ENCODE measurements around the gene RALGPS2. TPM values are rescaled to one million over a fixed set of nuclear protein-coding genes. Genes with fewer than 3 reads are reported as not detected.

RALGPS2 gene
- total RNA-seq, 1 donor from 2014 or later: 33.9 TPM

DNA sequence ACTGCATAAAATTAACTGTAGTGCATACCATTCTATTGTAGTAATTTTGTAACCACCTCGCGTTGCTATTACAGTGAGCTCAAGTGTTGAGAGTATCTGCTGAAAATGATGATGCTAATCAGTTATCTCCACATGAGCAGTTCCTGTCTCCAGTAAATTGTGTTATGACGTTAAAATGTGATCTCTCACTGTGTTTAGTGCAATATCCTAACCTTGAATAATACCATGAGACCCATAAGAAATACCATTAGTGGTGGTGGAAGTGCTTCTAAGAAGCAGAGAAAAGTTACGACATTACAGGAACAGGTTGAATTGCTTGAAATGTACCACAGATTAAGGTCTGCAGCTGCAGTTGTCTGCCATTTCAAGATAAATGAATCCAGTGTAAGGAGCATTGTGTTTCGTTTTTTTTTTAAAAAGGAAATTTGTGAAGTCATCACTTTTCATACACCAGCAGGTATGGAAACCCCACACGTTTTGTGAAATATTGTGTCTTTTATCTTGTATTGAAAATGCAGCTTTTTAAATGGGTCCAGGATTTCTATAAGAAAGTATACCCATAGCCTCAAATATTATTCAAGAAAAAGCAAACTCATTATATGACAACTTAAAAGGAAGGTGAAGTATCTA lies 73.3 kb downstream of the RALGPS2 start:
- Mint-ChIP-seq H3K9me3 (peaks cover 4% of the 10 kb centered on the region), H3K36me3 (ENCODE audit: low read depth) (peaks cover 21% of the 10 kb centered on the region), H3K4me1 (no peaks in the 10 kb centered on the region), H3K27ac (ENCODE audit: unreplicated experiment) (no peak overlapping the region), H3K4me3 (no peak overlapping the region), H3K27me3 (ENCODE audit: low read depth) (no peaks in the 10 kb centered on the region)
- no peak for DNase-seq (ENCODE audit: low read depth, low spot score)
- TF ChIP-seq, protein P1, sequence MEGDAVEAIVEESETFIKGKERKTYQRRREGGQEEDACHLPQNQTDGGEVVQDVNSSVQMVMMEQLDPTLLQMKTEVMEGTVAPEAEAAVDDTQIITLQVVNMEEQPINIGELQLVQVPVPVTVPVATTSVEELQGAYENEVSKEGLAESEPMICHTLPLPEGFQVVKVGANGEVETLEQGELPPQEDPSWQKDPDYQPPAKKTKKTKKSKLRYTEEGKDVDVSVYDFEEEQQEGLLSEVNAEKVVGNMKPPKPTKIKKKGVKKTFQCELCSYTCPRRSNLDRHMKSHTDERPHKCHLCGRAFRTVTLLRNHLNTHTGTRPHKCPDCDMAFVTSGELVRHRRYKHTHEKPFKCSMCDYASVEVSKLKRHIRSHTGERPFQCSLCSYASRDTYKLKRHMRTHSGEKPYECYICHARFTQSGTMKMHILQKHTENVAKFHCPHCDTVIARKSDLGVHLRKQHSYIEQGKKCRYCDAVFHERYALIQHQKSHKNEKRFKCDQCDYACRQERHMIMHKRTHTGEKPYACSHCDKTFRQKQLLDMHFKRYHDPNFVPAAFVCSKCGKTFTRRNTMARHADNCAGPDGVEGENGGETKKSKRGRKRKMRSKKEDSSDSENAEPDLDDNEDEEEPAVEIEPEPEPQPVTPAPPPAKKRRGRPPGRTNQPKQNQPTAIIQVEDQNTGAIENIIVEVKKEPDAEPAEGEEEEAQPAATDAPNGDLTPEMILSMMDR (conservative IDR thresholded peaks at IDR 0.05): no peak

DNA sequence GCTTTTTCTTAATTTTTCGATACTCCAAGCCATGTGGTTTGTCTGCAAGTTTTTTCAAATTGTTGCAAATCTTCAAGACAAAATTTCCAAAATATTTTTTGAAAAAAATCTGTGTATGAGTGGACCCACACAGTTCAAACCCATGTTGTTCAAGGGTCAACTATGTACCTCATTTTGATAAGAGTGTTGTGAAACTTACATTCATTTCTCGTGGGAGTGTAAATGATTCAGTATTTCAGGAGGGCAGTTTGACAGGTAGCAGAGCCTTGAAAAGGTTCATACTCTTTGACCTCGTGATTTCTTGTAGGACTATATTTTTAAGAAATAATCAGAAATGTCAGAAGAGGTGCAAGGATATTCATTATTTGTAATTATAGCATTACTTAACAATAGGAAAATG lies 77.8 kb downstream of the RALGPS2 start:
- DNase-seq (ENCODE audit: low read depth, low spot score): no peak
- no peaks in the 10 kb centered on the region for H3K4me1 Mint-ChIP-seq
- no peaks in the 10 kb centered on the region for H3K27me3 Mint-ChIP-seq (ENCODE audit: low read depth)
- TF ChIP-seq, protein P1 (conservative IDR thresholded peaks at IDR 0.05): no peak
- peaks cover 18% of the 10 kb centered on the region for H3K36me3 Mint-ChIP-seq (ENCODE audit: low read depth)
- H3K27ac Mint-ChIP-seq (ENCODE audit: unreplicated experiment): no peak overlapping the region
- H3K9me3 Mint-ChIP-seq: peaks cover 4% of the 10 kb centered on the region
- H3K4me3 Mint-ChIP-seq: no peak overlapping the region

DNA sequence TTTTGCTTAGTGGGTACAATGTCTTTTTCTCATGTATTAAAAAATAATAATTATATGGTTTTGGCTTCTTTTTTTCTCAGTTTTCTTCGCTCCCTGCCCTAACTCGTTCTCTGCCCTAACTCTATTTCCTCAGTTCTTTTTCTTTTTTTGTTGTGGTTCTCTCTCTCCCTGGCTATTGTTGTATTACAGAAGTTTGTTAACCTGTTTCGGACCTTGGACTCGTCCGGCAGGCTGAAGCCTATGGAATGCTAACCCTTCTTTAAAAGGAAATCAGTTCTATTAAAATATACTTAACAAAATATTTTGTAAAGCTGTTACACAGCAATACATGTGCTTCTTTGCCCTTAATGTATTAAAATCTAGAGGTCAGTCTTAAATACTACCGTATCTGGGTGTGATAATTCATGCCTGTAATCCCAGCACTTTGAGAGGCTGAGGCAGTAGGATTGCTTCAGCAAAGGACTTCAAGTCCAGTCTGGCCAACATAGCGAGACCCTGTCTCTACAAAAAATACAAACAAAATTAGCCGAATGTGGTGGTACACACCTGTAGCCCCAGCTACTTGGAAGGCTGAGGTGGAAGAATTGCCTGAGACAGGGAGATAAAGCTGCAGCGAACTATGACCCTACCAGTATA lies 81.7 kb downstream of the RALGPS2 start:
- no peak overlapping the region for H3K4me3 Mint-ChIP-seq
- TF ChIP-seq, protein P1 (conservative IDR thresholded peaks at IDR 0.05): no peak
- no peak for DNase-seq (ENCODE audit: low read depth, low spot score)
- no peaks in the 10 kb centered on the region for H3K9me3 Mint-ChIP-seq
- H3K4me1 Mint-ChIP-seq: peaks cover 4% of the 10 kb centered on the region
- H3K36me3 Mint-ChIP-seq (ENCODE audit: low read depth): no peaks in the 10 kb centered on the region
- no peaks in the 10 kb centered on the region for H3K27me3 Mint-ChIP-seq (ENCODE audit: low read depth)
- H3K27ac Mint-ChIP-seq (ENCODE audit: unreplicated experiment): no peak overlapping the region

DNA sequence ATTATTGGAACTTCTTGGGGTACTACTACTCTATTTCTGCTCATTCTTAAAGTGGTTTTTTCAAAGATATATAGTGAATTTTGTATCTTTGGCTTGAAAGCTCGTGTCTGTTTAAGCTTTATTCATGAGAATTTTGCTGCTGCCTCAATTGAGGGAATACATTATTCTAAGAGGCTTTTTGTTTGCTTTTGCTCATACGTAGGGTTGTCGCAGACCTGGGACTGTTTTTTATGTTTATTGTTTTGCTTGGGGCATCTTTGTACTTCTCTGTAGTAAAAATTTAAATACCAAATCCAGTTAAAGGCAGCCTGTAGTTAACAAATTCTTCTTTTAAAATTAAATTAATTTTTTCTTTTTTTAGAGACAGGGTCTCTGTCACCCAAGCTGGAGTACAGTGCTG lies 83.5 kb downstream of the RALGPS2 start:
- Mint-ChIP-seq H3K36me3 (ENCODE audit: low read depth) (no peaks in the 10 kb centered on the region), H3K27me3 (ENCODE audit: low read depth) (no peaks in the 10 kb centered on the region), H3K9me3 (no peaks in the 10 kb centered on the region), H3K27ac (ENCODE audit: unreplicated experiment) (no peak overlapping the region), H3K4me1 (peaks cover 4% of the 10 kb centered on the region), H3K4me3 (no peak overlapping the region)
- no peak for DNase-seq (ENCODE audit: low read depth, low spot score)
- TF ChIP-seq, protein P1 (conservative IDR thresholded peaks at IDR 0.05): no peak

DNA sequence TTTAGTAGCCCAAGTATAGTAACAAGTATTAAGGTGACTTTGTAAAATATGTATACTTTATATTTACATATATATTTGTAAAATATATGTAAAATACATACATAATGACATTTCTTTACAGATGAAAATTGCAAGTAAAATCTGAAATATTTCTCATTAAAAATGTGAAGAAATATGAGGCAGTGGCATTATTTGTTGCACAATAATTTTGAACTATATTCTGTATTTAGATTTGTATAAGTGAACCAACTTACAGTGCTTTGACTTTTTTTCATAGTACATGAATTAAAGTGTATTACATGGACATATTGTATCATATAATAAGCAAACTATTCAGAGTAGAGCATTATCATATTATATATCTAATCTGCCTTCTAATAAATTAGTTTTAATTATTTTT lies 85.5 kb downstream of the RALGPS2 start:
- no peak for DNase-seq (ENCODE audit: low read depth, low spot score)
- Mint-ChIP-seq H3K4me1 (peaks cover 4% of the 10 kb centered on the region), H3K27ac (ENCODE audit: unreplicated experiment) (no peak overlapping the region)

More for the DNA sequence above, 85.5 kb downstream of the RALGPS2 start:
- Mint-ChIP-seq H3K36me3 (ENCODE audit: low read depth) (peaks cover 6% of the 10 kb centered on the region), H3K4me3 (no peak overlapping the region), H3K27me3 (ENCODE audit: low read depth) (no peaks in the 10 kb centered on the region), H3K9me3 (peaks cover 2% of the 10 kb centered on the region)
- TF ChIP-seq, protein P1 (conservative IDR thresholded peaks at IDR 0.05): no peak

Data from neural crest cell (in vitro differentiated cells).